Astrocyte of the spinal cord (primary cell): ENCODE measurements around the gene PYROXD2.

ENCODE experiments used
- DNase-seq: peaks from one replicate; pipeline ENCODE4 v3.0.0; 2011; ENCODE audit warnings: low read depth, low spot score
- H3K4me3 ChIP-seq: 2 replicates; pipeline ENCODE4 v1.5.1; 2011; ENCODE audit warnings: low read depth, mild to moderate bottlenecking, low read length, moderate library complexity
- CTCF ChIP-seq: IDR thresholded peaks from 2 replicates; pipeline ENCODE4 v1.5.1; 2012; ENCODE audit warnings: low read depth, mild to moderate bottlenecking, low read length, inconsistent platforms
- in situ Hi-C: cut with HindIII; loops from 2 replicates; pipeline ENCODE4 v1.10.0; 2017; ENCODE audit warnings: low sequenced_read_pairs

PYROXD2 gene

GRCh38 chr10:98396096-98397063 is 18.6 kb downstream of the PYROXD2 start:
- no peak for DNase-seq
- TF ChIP-seq CTCF = no peak
- in situ Hi-C loops = no loop called here
- H3K4me3 ChIP-seq = no peak overlapping the region

GRCh38 chr10:98394851-98395440 is 20.0 kb downstream of the PYROXD2 start:
- in situ Hi-C loops = no loop called here
- DNase-seq = no peak
- no peak for TF ChIP-seq CTCF
- H3K4me3 ChIP-seq = no peak overlapping the region

- TF ChIP-seq CTCF = no peak
- DNase-seq = no peak
Observed at GRCh38 chr10:98391578-98391991, 23.4 kb downstream of the PYROXD2 start.

GRCh38 chr10:98391065-98391464 is 23.9 kb downstream of the PYROXD2 start:
- TF ChIP-seq CTCF = no peak
- in situ Hi-C loops = no loop called here
- no peak overlapping the region for H3K4me3 ChIP-seq
- no peak for DNase-seq

More at GRCh38 chr10:98391578-98391991, 23.4 kb downstream of the PYROXD2 start:
- in situ Hi-C loops = no loop called here
- no peak overlapping the region for H3K4me3 ChIP-seq

GRCh38 chr10:98390406-98390805 is 24.6 kb downstream of the PYROXD2 start:
- H3K4me3 ChIP-seq = no peak overlapping the region
- in situ Hi-C loops = no loop called here
- TF ChIP-seq CTCF = no peak
- no peak for DNase-seq

GRCh38 chr10:98389398-98389797 is 25.6 kb downstream of the PYROXD2 start:
- DNase-seq = no peak
- in situ Hi-C loops = no loop called here
- TF ChIP-seq CTCF = no peak
- no peak overlapping the region for H3K4me3 ChIP-seq
